HepG2 (cell line): ENCODE data around the gene ANXA9.

ENCODE experiments used
- CENPX ChIP-seq: sonication (generic); formaldehyde crosslinking; IDR thresholded peaks from 2 replicates; pipeline ENCODE4 v1.9.0; 2021; ENCODE audit warnings: mild to moderate bottlenecking, missing genetic modification reagents, moderate library complexity
- FOXK2 ChIP-seq: fragments of 450-650 bp; IDR thresholded peaks from 2 replicates; pipeline ENCODE4 v1.6.1; 2016
- TEAD3 ChIP-seq: optimal IDR thresholded peaks from 2 replicates; pipeline ENCODE3; 2016; ENCODE audit warnings: borderline replicate concordance
- ZFP1 ChIP-seq: IDR thresholded peaks from 2 replicates; pipeline ENCODE4 v1.6.1; 2016
- ZNF670 ChIP-seq: sonication (generic); formaldehyde crosslinking; IDR thresholded peaks from 2 replicates; pipeline ENCODE4 v1.8.0; 2022; ENCODE audit warnings: mild to moderate bottlenecking, missing genetic modification reagents, borderline replicate concordance
- ZNF768 ChIP-seq: sonication (generic); formaldehyde crosslinking; IDR thresholded peaks from 2 replicates; pipeline ENCODE4 v1.4.0; 2020; ENCODE audit warnings: missing genetic modification reagents
- TF ChIP-seq, protein P1 (sequence below): sonication (generic); formaldehyde crosslinking; IDR thresholded peaks from 2 replicates; pipeline ENCODE4 v1.5.0; 2020; ENCODE audit warnings: mild to moderate bottlenecking, missing genetic modification reagents, moderate library complexity
- TF ChIP-seq, protein P2 (sequence below): sonication (generic); formaldehyde crosslinking; IDR thresholded peaks from 2 replicates; pipeline ENCODE4 v1.8.0; 2022; ENCODE audit warnings: mild to moderate bottlenecking, missing genetic modification reagents
- TF ChIP-seq, protein P3 (sequence below): sonication (generic); formaldehyde crosslinking; IDR thresholded peaks from one replicate; pipeline ENCODE4 v1.5.1; 2020; ENCODE audit warnings: mild to moderate bottlenecking, missing genetic modification reagents; ENCODE audit errors: not compliant biosample characterization

- TF ChIP-seq, protein P1, sequence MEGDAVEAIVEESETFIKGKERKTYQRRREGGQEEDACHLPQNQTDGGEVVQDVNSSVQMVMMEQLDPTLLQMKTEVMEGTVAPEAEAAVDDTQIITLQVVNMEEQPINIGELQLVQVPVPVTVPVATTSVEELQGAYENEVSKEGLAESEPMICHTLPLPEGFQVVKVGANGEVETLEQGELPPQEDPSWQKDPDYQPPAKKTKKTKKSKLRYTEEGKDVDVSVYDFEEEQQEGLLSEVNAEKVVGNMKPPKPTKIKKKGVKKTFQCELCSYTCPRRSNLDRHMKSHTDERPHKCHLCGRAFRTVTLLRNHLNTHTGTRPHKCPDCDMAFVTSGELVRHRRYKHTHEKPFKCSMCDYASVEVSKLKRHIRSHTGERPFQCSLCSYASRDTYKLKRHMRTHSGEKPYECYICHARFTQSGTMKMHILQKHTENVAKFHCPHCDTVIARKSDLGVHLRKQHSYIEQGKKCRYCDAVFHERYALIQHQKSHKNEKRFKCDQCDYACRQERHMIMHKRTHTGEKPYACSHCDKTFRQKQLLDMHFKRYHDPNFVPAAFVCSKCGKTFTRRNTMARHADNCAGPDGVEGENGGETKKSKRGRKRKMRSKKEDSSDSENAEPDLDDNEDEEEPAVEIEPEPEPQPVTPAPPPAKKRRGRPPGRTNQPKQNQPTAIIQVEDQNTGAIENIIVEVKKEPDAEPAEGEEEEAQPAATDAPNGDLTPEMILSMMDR (CRISPR knock-in tag), result no peak
- TF ChIP-seq ZNF670 (CRISPR knock-in tag), result no peak
- no peak for TF ChIP-seq FOXK2
- TF ChIP-seq, protein P2, sequence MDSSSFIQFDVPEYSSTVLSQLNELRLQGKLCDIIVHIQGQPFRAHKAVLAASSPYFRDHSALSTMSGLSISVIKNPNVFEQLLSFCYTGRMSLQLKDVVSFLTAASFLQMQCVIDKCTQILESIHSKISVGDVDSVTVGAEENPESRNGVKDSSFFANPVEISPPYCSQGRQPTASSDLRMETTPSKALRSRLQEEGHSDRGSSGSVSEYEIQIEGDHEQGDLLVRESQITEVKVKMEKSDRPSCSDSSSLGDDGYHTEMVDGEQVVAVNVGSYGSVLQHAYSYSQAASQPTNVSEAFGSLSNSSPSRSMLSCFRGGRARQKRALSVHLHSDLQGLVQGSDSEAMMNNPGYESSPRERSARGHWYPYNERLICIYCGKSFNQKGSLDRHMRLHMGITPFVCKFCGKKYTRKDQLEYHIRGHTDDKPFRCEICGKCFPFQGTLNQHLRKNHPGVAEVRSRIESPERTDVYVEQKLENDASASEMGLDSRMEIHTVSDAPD (CRISPR knock-in tag), result no peak
- TF ChIP-seq, protein P3, sequence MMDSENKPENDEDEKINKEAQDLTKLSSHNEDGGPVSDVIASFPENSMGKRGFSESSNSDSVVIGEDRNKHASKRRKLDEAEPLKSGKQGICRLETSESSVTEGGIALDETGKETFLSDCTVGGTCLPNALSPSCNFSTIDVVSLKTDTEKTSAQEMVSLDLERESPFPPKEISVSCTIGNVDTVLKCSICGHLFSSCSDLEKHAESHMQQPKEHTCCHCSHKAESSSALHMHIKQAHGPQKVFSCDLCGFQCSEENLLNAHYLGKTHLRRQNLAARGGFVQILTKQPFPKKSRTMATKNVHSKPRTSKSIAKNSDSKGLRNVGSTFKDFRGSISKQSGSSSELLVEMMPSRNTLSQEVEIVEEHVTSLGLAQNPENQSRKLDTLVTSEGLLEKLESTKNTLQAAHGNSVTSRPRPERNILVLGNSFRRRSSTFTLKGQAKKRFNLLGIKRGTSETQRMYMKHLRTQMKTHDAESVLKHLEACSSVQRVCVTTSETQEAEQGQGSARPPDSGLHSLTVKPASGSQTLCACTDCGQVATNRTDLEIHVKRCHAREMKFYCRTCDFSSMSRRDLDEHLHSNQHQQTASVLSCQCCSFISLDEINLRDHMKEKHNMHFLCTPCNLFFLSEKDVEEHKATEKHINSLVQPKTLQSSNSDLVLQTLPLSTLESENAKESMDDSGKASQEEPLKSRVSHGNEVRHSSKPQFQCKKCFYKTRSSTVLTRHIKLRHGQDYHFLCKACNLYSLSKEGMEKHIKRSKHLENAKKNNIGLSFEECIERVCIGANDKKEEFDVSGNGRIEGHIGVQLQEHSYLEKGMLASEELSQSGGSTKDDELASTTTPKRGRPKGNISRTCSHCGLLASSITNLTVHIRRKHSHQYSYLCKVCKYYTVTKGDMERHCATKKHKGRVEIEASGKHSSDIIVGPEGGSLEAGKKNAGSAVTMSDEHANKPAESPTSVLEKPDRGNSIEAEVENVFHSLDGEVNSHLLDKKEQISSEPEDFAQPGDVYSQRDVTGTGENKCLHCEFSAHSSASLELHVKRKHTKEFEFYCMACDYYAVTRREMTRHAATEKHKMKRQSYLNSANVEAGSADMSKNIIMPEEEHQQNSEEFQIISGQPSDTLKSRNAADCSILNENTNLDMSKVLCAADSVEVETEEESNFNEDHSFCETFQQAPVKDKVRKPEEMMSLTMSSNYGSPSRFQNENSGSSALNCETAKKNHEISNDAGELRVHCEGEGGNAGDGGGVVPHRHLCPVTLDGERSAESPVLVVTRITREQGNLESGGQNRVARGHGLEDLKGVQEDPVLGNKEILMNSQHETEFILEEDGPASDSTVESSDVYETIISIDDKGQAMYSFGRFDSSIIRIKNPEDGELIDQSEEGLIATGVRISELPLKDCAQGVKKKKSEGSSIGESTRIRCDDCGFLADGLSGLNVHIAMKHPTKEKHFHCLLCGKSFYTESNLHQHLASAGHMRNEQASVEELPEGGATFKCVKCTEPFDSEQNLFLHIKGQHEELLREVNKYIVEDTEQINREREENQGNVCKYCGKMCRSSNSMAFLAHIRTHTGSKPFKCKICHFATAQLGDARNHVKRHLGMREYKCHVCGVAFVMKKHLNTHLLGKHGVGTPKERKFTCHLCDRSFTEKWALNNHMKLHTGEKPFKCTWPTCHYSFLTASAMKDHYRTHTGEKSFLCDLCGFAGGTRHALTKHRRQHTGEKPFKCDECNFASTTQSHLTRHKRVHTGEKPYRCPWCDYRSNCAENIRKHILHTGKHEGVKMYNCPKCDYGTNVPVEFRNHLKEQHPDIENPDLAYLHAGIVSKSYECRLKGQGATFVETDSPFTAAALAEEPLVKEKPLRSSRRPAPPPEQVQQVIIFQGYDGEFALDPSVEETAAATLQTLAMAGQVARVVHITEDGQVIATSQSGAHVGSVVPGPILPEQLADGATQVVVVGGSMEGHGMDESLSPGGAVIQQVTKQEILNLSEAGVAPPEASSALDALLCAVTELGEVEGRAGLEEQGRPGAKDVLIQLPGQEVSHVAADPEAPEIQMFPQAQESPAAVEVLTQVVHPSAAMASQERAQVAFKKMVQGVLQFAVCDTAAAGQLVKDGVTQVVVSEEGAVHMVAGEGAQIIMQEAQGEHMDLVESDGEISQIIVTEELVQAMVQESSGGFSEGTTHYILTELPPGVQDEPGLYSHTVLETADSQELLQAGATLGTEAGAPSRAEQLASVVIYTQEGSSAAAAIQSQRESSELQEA, result no peak
- no peak for TF ChIP-seq ZFP1 (CRISPR knock-in tag)
- TF ChIP-seq TEAD3, result no peak
- TF ChIP-seq CENPX (CRISPR knock-in tag), result no peak
- TF ChIP-seq ZNF768, result no peak
These were observed 23.7 kb downstream of the ANXA9 start for GRCh38 chr1:151005729-151006319.
